DOHH2 (cell line): ENCODE data around the gene TBC1D22A.

Source experiments
- CTCF ChIP-seq: fragments of 200-600 bp; sonication (generic); IDR thresholded peaks from one replicate; pipeline ENCODE4 v1.5.1; 2014; ENCODE audit warnings: antibody characterized with exemption, mild to moderate bottlenecking, low read depth, low read length; ENCODE audit not compliant: poor library complexity, severe bottlenecking
- EZH2phosphoT487 ChIP-seq: fragments of 200-600 bp; sonication (generic); IDR thresholded peaks from 2 replicates; pipeline ENCODE4 v1.6.1; 2017; ENCODE audit warnings: borderline replicate concordance, mild to moderate bottlenecking, antibody characterized with exemption, low read length, moderate library complexity, mixed read lengths

- TF ChIP-seq CTCF = no peak
- TF ChIP-seq EZH2phosphoT487 = no peak
Measured at GRCh38 chr22:47006433-47006832, 244.0 kb downstream of the TBC1D22A start.
